GM12865 (cell line): ENCODE data around the gene CCDC158.

Experiments used
- DNase-seq: peaks from one replicate; pipeline ENCODE4 v3.0.0; 2010; ENCODE audit warnings: low read depth
- H3K4me3 ChIP-seq: 2 replicates; pipeline ENCODE4 v1.5.1; 2011; ENCODE audit warnings: mild to moderate bottlenecking, low read depth, low read length, control low read depth
- CTCF ChIP-seq: IDR thresholded peaks from 2 replicates; pipeline ENCODE4 v1.5.1; 2011; ENCODE audit warnings: low read length, control low read depth, low read depth, inconsistent platforms; ENCODE audit not compliant: insufficient read depth; ENCODE audit errors: missing control alignments

Gene CCDC158

GRCh38 chr4:76376534-76376933, 44.4 kb downstream of the CCDC158 start:
- H3K4me3 ChIP-seq, result no peak overlapping the region
- TF ChIP-seq CTCF, result no peak
- DNase-seq, result no peak

DNA sequence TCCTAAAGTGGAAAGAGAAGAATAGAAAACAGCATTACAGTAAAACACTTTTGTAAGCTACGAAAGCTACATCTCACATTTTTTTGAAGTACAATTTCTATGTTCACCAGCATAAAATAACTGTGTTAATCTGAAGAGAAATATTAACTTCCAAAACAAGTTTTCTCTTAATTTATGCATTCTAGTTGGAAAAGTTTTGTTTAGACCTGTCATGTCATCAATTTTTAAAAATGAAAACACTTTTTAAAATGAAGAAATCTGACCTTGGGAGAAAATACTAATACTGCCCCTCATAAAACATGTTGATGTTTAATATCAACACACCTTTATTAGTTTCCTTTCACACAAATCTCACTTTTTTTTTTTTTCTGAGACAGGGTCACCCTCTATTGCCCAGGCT, 45.2 kb downstream of the CCDC158 start:
- H3K4me3 ChIP-seq, result no peak overlapping the region
- TF ChIP-seq CTCF, result no peak
- DNase-seq, result no peak

DNA sequence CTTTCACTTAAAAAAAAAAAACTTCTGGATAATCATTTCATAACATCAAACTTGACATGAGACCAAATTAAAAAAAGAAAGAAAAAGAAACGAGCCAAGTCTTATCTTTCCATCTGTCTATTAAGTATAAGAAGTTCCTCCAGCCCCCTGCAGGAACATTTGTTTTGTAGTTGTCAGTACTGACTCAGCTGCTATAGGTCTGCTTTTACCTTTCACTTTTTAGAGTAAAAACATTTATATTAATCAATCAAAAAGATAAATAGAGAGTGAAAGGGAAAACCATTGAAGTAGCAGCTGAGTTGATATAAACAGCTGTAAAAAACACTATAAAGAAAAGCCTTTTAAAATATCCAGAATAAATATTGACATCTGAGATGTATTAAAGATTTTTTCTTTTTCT, 46.1 kb downstream of the CCDC158 start:
- no peak for TF ChIP-seq CTCF
- no peak overlapping the region for H3K4me3 ChIP-seq
- no peak for DNase-seq

GRCh38 chr4:76373919-76374552, 46.9 kb downstream of the CCDC158 start:
- no peak overlapping the region for H3K4me3 ChIP-seq
- no peak for TF ChIP-seq CTCF
- no peak for DNase-seq

DNA sequence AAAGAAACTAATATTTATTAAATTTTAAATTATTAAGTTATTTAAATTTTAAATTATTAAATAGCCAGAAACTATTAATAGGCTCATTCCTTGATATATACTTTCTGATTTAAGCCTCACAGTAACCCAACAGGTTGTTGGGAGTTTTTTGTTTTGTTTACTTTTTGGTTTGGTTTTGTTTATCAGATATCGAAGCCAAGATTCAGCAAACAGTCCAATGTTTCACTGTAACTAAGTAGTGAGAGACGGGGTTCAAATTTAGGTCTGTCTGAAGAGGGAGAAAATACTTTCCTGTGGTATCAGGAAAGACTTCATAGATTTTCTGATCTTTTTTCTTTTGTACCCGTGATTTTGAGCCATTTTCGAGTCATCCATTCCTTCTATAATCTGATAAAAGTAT, 54.2 kb downstream of the CCDC158 start:
- DNase-seq, result no peak
- TF ChIP-seq CTCF, result no peak
- H3K4me3 ChIP-seq, result no peak overlapping the region

GRCh38 chr4:76365636-76366035, 55.3 kb downstream of the CCDC158 start:
- H3K4me3 ChIP-seq, result no peak overlapping the region
- DNase-seq, result no peak
- TF ChIP-seq CTCF, result no peak

DNA sequence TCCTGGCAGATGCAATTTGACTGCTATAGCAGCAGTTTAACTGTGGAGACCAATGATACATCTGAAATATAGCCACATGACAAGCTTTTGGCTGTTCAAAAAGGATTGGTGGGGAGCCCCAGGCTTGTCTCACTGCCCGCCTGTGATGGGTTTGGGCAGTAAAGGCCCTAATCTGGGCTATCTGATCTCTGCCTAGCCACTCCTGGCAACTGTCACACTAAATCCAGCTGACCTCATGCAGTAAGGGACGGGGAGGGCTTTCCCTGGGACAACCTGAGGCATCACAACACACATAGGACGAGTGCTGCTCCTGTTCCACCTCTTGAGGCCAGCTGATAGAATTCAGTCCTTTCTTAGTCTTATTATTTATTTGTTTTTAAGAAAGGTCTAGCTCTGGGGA, 56.2 kb downstream of the CCDC158 start:
- TF ChIP-seq CTCF, result no peak
- H3K4me3 ChIP-seq, result no peak overlapping the region
- no peak for DNase-seq
